HepG2 (cell line): ENCODE measurements around the gene MTHFS.
A peak's percentile ranks its signal among the peaks of the same experiment; 100 is the strongest.

Experiments
- MAX ChIP-seq: IDR thresholded peaks from 2 replicates; pipeline ENCODE4 v1.6.1; 2012; ENCODE audit warnings: inconsistent platforms
- ZBTB10 ChIP-seq: sonication (generic); formaldehyde crosslinking; IDR thresholded peaks from 2 replicates; pipeline ENCODE4 v1.4.0; 2020; ENCODE audit warnings: missing genetic modification reagents, borderline replicate concordance

GRCh38 chr15:79853492-79854328 is 43.1 kb downstream of the MTHFS start:
- TF ChIP-seq MAX (peak; percentile 32; the same call in 1 of the 2 replicates), ZBTB10 (CRISPR knock-in tag) (no peak)
